Endothelial cell of umbilical vein (primary cell): ENCODE results near the gene CENPB. TPM values are rescaled to one million over a fixed set of nuclear protein-coding genes. Genes with fewer than 3 reads are reported as not detected.

Source experiments
- BruUV-seq: library from RNA; stranded (reverse); fragments of 400-500 nt; replicated peaks from 2 replicates; lab custom pipeline; 2021; lab: Mats Ljungman, UMichigan
- CTCF ChIA-PET: fragments of 300-600, 350-600 bp; sonication (Branson Sonifier 250); formaldehyde crosslinking; loops from one replicate; lab custom pipeline; 2021; ENCODE audit warnings: antibody characterized with exemption, inconsistent platforms; lab: Charles Lee
- POLR2A ChIA-PET: fragments of 300-600, 350-600 bp; sonication (Branson Sonifier 250); formaldehyde crosslinking; loops from one replicate; lab custom pipeline; 2021; ENCODE audit warnings: antibody characterized with exemption, inconsistent platforms; lab: Charles Lee
- DNase-seq: peaks from one replicate; pipeline ENCODE4 v3.0.0-alpha.2; 2011; ENCODE audit warnings: low read depth, low spot score
- FAIRE-seq: peaks from 2 replicates; lab custom pipeline; 2011; peaks lifted over from hg19 to GRCh38; lab: Jason Lieb, UNC
- H2AFZ ChIP-seq: 2 replicates; pipeline ENCODE4 v1.6.0; 2012; ENCODE audit warnings: low read depth, low read length, control low read depth, inconsistent platforms
- H3K27ac ChIP-seq: 2 replicates; pipeline ENCODE4 v1.5.1; 2011; ENCODE audit warnings: low read depth, mild to moderate bottlenecking, control low read depth, low read length, moderate library complexity; ENCODE audit not compliant: insufficient read depth
- H3K27me3 ChIP-seq, 2 experiments: 2 replicates each; pipeline versions ENCODE4 v1.6.0 to v1.6.1; 2011; ENCODE audit warnings: low read length in 2 of 2, mixed read lengths in 1 of 2; ENCODE audit not compliant: control insufficient read depth in 2 of 2, insufficient read depth in 2 of 2
- H3K36me3 ChIP-seq, 2 experiments: 2 replicates in 1 of 2; 3 replicates in 1 of 2; pipeline ENCODE4 v1.5.1; 2011; ENCODE audit warnings: low read length in 2 of 2, mild to moderate bottlenecking in 1 of 2, moderate library complexity in 1 of 2; ENCODE audit not compliant: control insufficient read depth in 2 of 2, insufficient read depth in 2 of 2; ENCODE audit errors: extremely low read depth in 1 of 2
- H3K4me1 ChIP-seq: 3 replicates; pipeline ENCODE4 v1.5.1; 2011; ENCODE audit warnings: mild to moderate bottlenecking, low read length; ENCODE audit not compliant: control insufficient read depth, insufficient read depth; ENCODE audit errors: extremely low read depth
- H3K4me2 ChIP-seq: 2 replicates; pipeline ENCODE4 v1.6.1; 2011; ENCODE audit warnings: low read length, control low read depth, mixed read lengths; ENCODE audit not compliant: insufficient read depth
- H3K4me3 ChIP-seq, 3 experiments: fragments of 200-600 bp in 1 of 3; sonication (generic), shearing (Covaris generic) in 1 of 3; replicated peaks in 1 of 3; 2 replicates each; pipeline ENCODE4 v1.5.1; 2011 to 2016; ENCODE audit warnings: control low read depth in 3 of 3, low read length in 3 of 3, mild to moderate bottlenecking in 2 of 3, inconsistent platforms in 1 of 3, low read depth in 1 of 3, moderate library complexity in 1 of 3; ENCODE audit not compliant: insufficient read depth in 1 of 3
- H3K79me2 ChIP-seq: 2 replicates; pipeline ENCODE4 v1.6.0; 2012; ENCODE audit warnings: low read length, inconsistent platforms; ENCODE audit not compliant: control insufficient read depth, insufficient read depth
- H3K9ac ChIP-seq: replicated peaks from 2 replicates; pipeline ENCODE3; 2011; ENCODE audit warnings: low read length, control low read depth; ENCODE audit not compliant: insufficient read depth; ENCODE audit errors: extremely low read depth
- H3K9me1 ChIP-seq: replicated peaks from 3 replicates; pipeline ENCODE4 v1.6.0; 2011; ENCODE audit warnings: mild to moderate bottlenecking, low read length; ENCODE audit not compliant: control insufficient read depth, insufficient read depth; ENCODE audit errors: extremely low read depth
- H3K9me3 ChIP-seq: replicated peaks from 2 replicates; pipeline ENCODE4 v1.5.1; 2012; ENCODE audit warnings: low read length, inconsistent platforms; ENCODE audit not compliant: control insufficient read depth, insufficient read depth
- H4K20me1 ChIP-seq: replicated peaks from 2 replicates; pipeline ENCODE3; 2011; ENCODE audit warnings: mild to moderate bottlenecking, low read length; ENCODE audit not compliant: control insufficient read depth, insufficient read depth; ENCODE audit errors: extremely low read depth
- CTCF ChIP-seq, 2 donors: IDR thresholded peaks; 1 replicate in 1 of 2; 2 replicates in 1 of 2; pipeline ENCODE4 v1.5.1; 2011; ENCODE audit warnings: low read length in 2 of 2, mild to moderate bottlenecking in 2 of 2, moderate library complexity in 2 of 2, control low read depth in 1 of 2, inconsistent platforms in 1 of 2, low read depth in 1 of 2; ENCODE audit not compliant: insufficient read depth in 1 of 2; ENCODE audit errors: extremely low read depth in 1 of 2
- EZH2 ChIP-seq: IDR thresholded peaks from 2 replicates; pipeline ENCODE4 v1.6.1; 2012; ENCODE audit warnings: borderline replicate concordance, low read depth, mild to moderate bottlenecking, moderate library complexity, low read length, inconsistent platforms; ENCODE audit not compliant: severe bottlenecking
- FOS ChIP-seq: IDR thresholded peaks from 2 replicates; pipeline ENCODE4 v1.6.1; 2011; ENCODE audit warnings: mild to moderate bottlenecking, low read length, moderate library complexity, borderline replicate concordance; ENCODE audit not compliant: insufficient read depth
- GATA2 ChIP-seq: IDR thresholded peaks from 2 replicates; pipeline ENCODE4 v1.7.0; 2011; ENCODE audit warnings: low read depth, mild to moderate bottlenecking, moderate library complexity, mixed read lengths, low read length; ENCODE audit not compliant: insufficient read length, insufficient read depth
- JUN ChIP-seq: IDR thresholded peaks from 2 replicates; pipeline ENCODE4 v1.6.1; 2011; ENCODE audit warnings: borderline replicate concordance, low read depth; ENCODE audit not compliant: insufficient read length, insufficient read depth
- MAX ChIP-seq: IDR thresholded peaks from 2 replicates; pipeline ENCODE4 v1.6.1; 2011; ENCODE audit not compliant: insufficient read depth, insufficient read length
- MYC ChIP-seq: IDR thresholded peaks from one replicate; pipeline ENCODE4 v1.6.1; 2011; ENCODE audit warnings: mild to moderate bottlenecking, low read depth, low read length
- POLR2A ChIP-seq: IDR thresholded peaks from 2 replicates; pipeline ENCODE4 v1.6.1; 2012; ENCODE audit warnings: low read depth, mild to moderate bottlenecking, control low read depth, low read length
- POLR2AphosphoS5 ChIP-seq: IDR thresholded peaks from 2 replicates; pipeline ENCODE4 v1.6.1; 2012; ENCODE audit warnings: low read depth, mild to moderate bottlenecking, control low read depth, low read length, moderate library complexity; ENCODE audit not compliant: insufficient read depth
- dilution Hi-C: fragments of 300-500 bp; cut with MboI; formaldehyde crosslinking; loops from one replicate; pipeline ENCODE4 v1.15.0; 2019; ENCODE audit warnings: low sequenced_read_pairs; ENCODE audit not compliant: extremely low pct_ligation_motif_present
- intact Hi-C: fragments of 100-400 bp; cut with micrococcal nuclease; formaldehyde crosslinking; loops from one replicate; pipeline ENCODE4 v1.10.0; 2022
- polyA plus RNA-seq, 4 experiments: library from polyadenylated mRNA; depleted of rRNA in 3 of 4; stranded (reverse) in 3 of 4; unstranded in 1 of 4; fragments of >200 nt; gene quantifications; 2 replicates each; pipeline versions ENCODE4 v1.2.1 to v1.2.3, GENCODE V29; 2011 to 2012; ENCODE audit warnings: missing spikeins in 1 of 4
- total RNA-seq: library from RNA; stranded (reverse); gene quantifications from 2 replicates; pipeline ENCODE4 v1.2.3, GENCODE V29; 2021

Gene CENPB
- total and polyA plus RNA-seq, 2 donors (not counting 3 experiments of a cell fraction or from before 2014, with no cell fraction given), result 30.4 to 90.3 TPM

- BruUV-seq, result no TSS peak
- intact Hi-C loops, result no loop called here
- POLR2A ChIA-PET, result no interaction called here
Measured at GRCh38 chr20:3771552-3772058, 14.9 kb downstream of the CENPB start.

GRCh38 chr20:3768342-3769130, 18.0 kb downstream of the CENPB start:
- POLR2A ChIA-PET, result interaction anchor here (0.8 kb wide), 1 partner anchor 11 kb away, joined by 3 read pairs; no protein-coding TSS in a partner anchor
- TF ChIP-seq FOS (no peak), GATA2 (no peak), POLR2A (no peak), CTCF (IDR thresholded peaks at IDR 0.05; ENCODE audit: extremely low read depth in 1 of 2, insufficient read depth in 1 of 2, low read depth in 1 of 2, low read length in 2 of 2) (peak; percentile 49 to 79), MYC (no peak), POLR2AphosphoS5 (peak; percentile 54), MAX (no peak), EZH2 (no peak), JUN (no peak)
- FAIRE-seq, result peak; percentile 81

More at GRCh38 chr20:3771552-3772058, 14.9 kb downstream of the CENPB start:
- H3K4me2 ChIP-seq, result no peak overlapping the region
- H3K9ac ChIP-seq, result no peak overlapping the region
- H3K9me3 ChIP-seq, result no peaks in the 10 kb centered on the region
- H3K79me2 ChIP-seq, result peaks cover 6% of the 10 kb centered on the region
- H3K27ac ChIP-seq, result no peak overlapping the region
- dilution Hi-C loops, result no loop called here
- DNase-seq, result no peak
- H3K9me1 ChIP-seq, result no peaks in the 10 kb centered on the region
- no peak overlapping the region for H2AFZ ChIP-seq
- no peaks in the 10 kb centered on the region for H4K20me1 ChIP-seq
- no peak for FAIRE-seq
- no peak for TF ChIP-seq MYC
- no peak for TF ChIP-seq MAX
- no peak for TF ChIP-seq GATA2
- no peak for TF ChIP-seq JUN
- no peaks in the 10 kb centered on the region for H3K27me3 ChIP-seq
- CTCF ChIA-PET, result interaction anchor here (1.6 kb wide), 1 partner anchor 19 kb away, joined by 5 read pairs; no protein-coding TSS in a partner anchor
- H3K4me1 ChIP-seq, result peaks cover 16% of the 10 kb centered on the region
- no peaks in the 10 kb centered on the region for H3K36me3 ChIP-seq
- no peak overlapping the region for H3K4me3 ChIP-seq

More at GRCh38 chr20:3768342-3769130, 18.0 kb downstream of the CENPB start:
- peaks cover 13% of the 10 kb centered on the region for H3K79me2 ChIP-seq
- no peaks in the 10 kb centered on the region for H4K20me1 ChIP-seq
- intact Hi-C loops, result loop anchor here (1.0 to 5.0 kb wide), 6 partner anchors 9 to 361 kb away; partner anchors contain the start of genes DNAAF9 and SPEF1
- peak overlapping the region; percentile 73 for H3K9ac ChIP-seq
- peak overlapping the region; percentile 90 for H2AFZ ChIP-seq
- H3K36me3 ChIP-seq, result no peaks in the 10 kb centered on the region
- CTCF ChIA-PET, result interaction anchor here (0.5 to 6.5 kb wide), 34 partner anchors 8 to 391 kb away, joined by 3 to 76 read pairs (median 5); partner anchors contain the start of genes AP5S1, CENPB and SPEF1
- H3K4me3 ChIP-seq, result peak overlapping the region; percentile 14 to 61 (median 48)
- dilution Hi-C loops, result no loop called here
- H3K27ac ChIP-seq, result peak overlapping the region; percentile 55
- H3K9me3 ChIP-seq, result no peaks in the 10 kb centered on the region
- peak; percentile 75 for DNase-seq
- peaks cover 25% of the 10 kb centered on the region for H3K4me1 ChIP-seq
- peak overlapping the region; percentile 26 for H3K4me2 ChIP-seq
- no TSS peak for BruUV-seq
- no peaks in the 10 kb centered on the region for H3K27me3 ChIP-seq
- no peaks in the 10 kb centered on the region for H3K9me1 ChIP-seq
